Brain microvascular endothelial cell (primary cell): ENCODE data around the gene LOXHD1.

ENCODE experiments used
- DNase-seq: peaks from one replicate; pipeline ENCODE4 v3.0.0-alpha.2; 2020
- H3K27ac ChIP-seq: fragments of 250-450 bp; sonication (Bioruptor Pico); 2 replicates; pipeline ENCODE4 v1.5.1; 2020; ENCODE audit warnings: mild to moderate bottlenecking, moderate library complexity
- H3K27me3 ChIP-seq: fragments of 250-450 bp; sonication (Bioruptor Pico); replicated peaks from 2 replicates; pipeline ENCODE4 v1.5.1; 2020; ENCODE audit warnings: mild to moderate bottlenecking
- H3K36me3 ChIP-seq: fragments of 250-450 bp; sonication (Bioruptor Pico); replicated peaks from 2 replicates; pipeline ENCODE4 v1.5.1; 2020; ENCODE audit warnings: mild to moderate bottlenecking
- H3K4me3 ChIP-seq: 2 replicates; pipeline ENCODE4 v1.5.1; 2011; ENCODE audit warnings: low read depth, mild to moderate bottlenecking, control low read depth, low read length, moderate library complexity
- in situ Hi-C: cut with HindIII; loops from 2 replicates; pipeline ENCODE4 v1.10.0; 2017; ENCODE audit warnings: low sequenced_read_pairs, low pct_ligation_motif_present
- TF ChIP-seq, protein P1 (sequence below): IDR thresholded peaks from 2 replicates; pipeline ENCODE4 v1.5.1; 2011; ENCODE audit warnings: low read depth, mild to moderate bottlenecking, moderate library complexity, low read length, control low read depth, inconsistent platforms; ENCODE audit errors: missing control alignments

LOXHD1 gene

GRCh38 chr18:46559946-46560670 is 96.9 kb downstream of the LOXHD1 start:
- Histone ChIP-seq H3K4me3 (no peak overlapping the region), H3K27ac (no peak overlapping the region), H3K27me3 (no peaks in the 10 kb centered on the region), H3K36me3 (no peaks in the 10 kb centered on the region)
- TF ChIP-seq, protein P1, sequence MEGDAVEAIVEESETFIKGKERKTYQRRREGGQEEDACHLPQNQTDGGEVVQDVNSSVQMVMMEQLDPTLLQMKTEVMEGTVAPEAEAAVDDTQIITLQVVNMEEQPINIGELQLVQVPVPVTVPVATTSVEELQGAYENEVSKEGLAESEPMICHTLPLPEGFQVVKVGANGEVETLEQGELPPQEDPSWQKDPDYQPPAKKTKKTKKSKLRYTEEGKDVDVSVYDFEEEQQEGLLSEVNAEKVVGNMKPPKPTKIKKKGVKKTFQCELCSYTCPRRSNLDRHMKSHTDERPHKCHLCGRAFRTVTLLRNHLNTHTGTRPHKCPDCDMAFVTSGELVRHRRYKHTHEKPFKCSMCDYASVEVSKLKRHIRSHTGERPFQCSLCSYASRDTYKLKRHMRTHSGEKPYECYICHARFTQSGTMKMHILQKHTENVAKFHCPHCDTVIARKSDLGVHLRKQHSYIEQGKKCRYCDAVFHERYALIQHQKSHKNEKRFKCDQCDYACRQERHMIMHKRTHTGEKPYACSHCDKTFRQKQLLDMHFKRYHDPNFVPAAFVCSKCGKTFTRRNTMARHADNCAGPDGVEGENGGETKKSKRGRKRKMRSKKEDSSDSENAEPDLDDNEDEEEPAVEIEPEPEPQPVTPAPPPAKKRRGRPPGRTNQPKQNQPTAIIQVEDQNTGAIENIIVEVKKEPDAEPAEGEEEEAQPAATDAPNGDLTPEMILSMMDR = no peak
- in situ Hi-C loops = no loop called here
- DNase-seq = no peak

DNA sequence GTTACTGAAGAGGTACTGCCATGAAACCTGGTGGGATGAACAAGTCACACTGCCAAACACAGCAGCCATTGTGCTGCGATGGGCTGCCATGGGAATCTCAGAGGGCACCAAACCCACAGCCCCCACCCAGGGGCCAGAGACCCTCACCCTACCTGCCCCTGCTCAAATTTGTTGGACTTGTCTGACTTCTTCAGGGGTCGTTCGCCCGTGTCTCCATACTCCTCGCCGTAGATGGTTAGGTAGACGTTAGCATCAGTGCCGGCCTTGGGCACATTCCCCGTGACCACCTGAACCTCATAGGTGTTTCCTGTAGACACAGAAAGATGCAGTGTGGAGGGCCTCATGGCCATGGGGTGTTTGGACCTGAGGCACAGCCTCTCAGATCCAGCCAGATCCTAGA is 97.7 kb downstream of the LOXHD1 start:
- no peaks in the 10 kb centered on the region for H3K27me3 ChIP-seq
- DNase-seq = no peak
- TF ChIP-seq, protein P1 = no peak
- in situ Hi-C loops = no loop called here
- no peak overlapping the region for H3K27ac ChIP-seq
- no peaks in the 10 kb centered on the region for H3K36me3 ChIP-seq
- no peak overlapping the region for H3K4me3 ChIP-seq

DNA sequence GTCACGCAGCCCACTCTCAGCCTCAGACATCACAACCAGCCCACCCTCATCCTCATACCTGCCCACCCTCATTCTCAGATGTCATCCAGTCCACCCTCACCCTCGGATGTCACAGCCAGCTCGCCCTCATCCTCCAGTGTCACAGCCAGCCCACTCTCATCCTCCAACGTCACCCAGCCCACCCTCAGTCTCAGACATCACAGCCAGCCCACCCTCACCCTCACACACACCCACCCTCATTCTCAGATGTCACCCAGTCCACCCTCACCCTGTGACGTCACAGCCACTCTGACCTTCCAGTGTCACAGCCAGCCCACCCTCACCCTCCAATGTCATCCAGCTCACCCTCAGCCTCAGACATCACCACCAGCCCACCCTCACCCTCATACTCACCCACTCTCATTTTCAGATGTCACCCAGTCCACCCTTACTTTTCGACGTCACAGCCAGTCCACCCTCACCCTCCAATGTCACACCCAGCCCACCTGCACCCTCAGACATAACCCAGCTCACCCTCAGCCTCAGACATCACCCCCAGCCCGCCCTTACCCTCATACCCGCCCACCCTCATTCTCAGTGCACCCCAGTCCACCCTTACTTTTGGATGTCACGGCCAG is 100.3 kb downstream of the LOXHD1 start:
- no peak for DNase-seq
- TF ChIP-seq, protein P1 = no peak
- in situ Hi-C loops = no loop called here

GRCh38 chr18:46555724-46556123 is 101.3 kb downstream of the LOXHD1 start:
- in situ Hi-C loops = no loop called here
- DNase-seq = no peak
- H3K4me3 ChIP-seq = no peak overlapping the region
- TF ChIP-seq, protein P1 = peak; percentile 14
- H3K27ac ChIP-seq = no peak overlapping the region
- H3K27me3 ChIP-seq = no peaks in the 10 kb centered on the region
- H3K36me3 ChIP-seq = no peaks in the 10 kb centered on the region

More for the DNA sequence above, 100.3 kb downstream of the LOXHD1 start:
- Histone ChIP-seq H3K27ac (no peak overlapping the region), H3K36me3 (no peaks in the 10 kb centered on the region), H3K27me3 (no peaks in the 10 kb centered on the region), H3K4me3 (no peak overlapping the region)

GRCh38 chr18:46555213-46555612 is 101.8 kb downstream of the LOXHD1 start:
- H3K4me3 ChIP-seq = no peak overlapping the region
- no peaks in the 10 kb centered on the region for H3K36me3 ChIP-seq
- DNase-seq = no peak
- H3K27ac ChIP-seq = no peak overlapping the region
- TF ChIP-seq, protein P1 = no peak
- no peaks in the 10 kb centered on the region for H3K27me3 ChIP-seq
- in situ Hi-C loops = no loop called here
